IMR-90 (cell line): ENCODE measurements around the gene CENATAC. TPM values are rescaled to one million over a fixed set of nuclear protein-coding genes. Genes with fewer than 3 reads are reported as not detected.

ENCODE experiments used
- ATAC-seq: fragments of 200-7000 bp; cut with Tn5 transposase; 2 replicates; pipeline ENCODE4 v1.9.1; 2020; ENCODE audit warnings: low read depth, mild to moderate bottlenecking, moderate library complexity
- BruUV-seq: library from RNA; stranded (reverse); fragments of 400-500 nt; replicated peaks from 2 replicates; lab custom pipeline; 2021; lab: Mats Ljungman, UMichigan
- CTCF ChIA-PET: fragments of 300-600 bp; formaldehyde crosslinking; extraction: SDS; loops from one replicate; lab custom pipeline; 2021; ENCODE audit warnings: antibody characterized with exemption; lab: Yijun Ruan, JAX
- POLR2A ChIA-PET: fragments of 300-600 bp; sonication (Branson Sonifier 250); formaldehyde crosslinking; loops from one replicate; lab custom pipeline; 2022; ENCODE audit warnings: antibody characterized with exemption; ENCODE audit not compliant: unreplicated experiment; lab: Charles Lee
- DNase-seq: peaks from one replicate; pipeline ENCODE4 v3.0.0; 2013
- H2AFZ ChIP-seq: replicated peaks from 2 replicates; pipeline ENCODE3; 2013; ENCODE audit warnings: low read length, mild to moderate bottlenecking; ENCODE audit not compliant: poor library complexity
- H2AK5ac ChIP-seq: 2 replicates; pipeline ENCODE4 v1.6.1; 2013; ENCODE audit warnings: low read depth, low read length, inconsistent platforms
- H2AK9ac ChIP-seq: replicated peaks from 2 replicates; pipeline ENCODE3; 2013; ENCODE audit warnings: mild to moderate bottlenecking, low read depth, low read length, moderate library complexity; ENCODE audit not compliant: poor library complexity
- H2BK120ac ChIP-seq: 2 replicates; pipeline ENCODE4 v1.6.1; 2013; ENCODE audit warnings: low read depth, low read length, inconsistent platforms
- H2BK15ac ChIP-seq: 3 replicates; pipeline ENCODE4 v1.6.1; 2013; ENCODE audit warnings: low read depth, low read length, inconsistent platforms
- H2BK20ac ChIP-seq: 2 replicates; pipeline ENCODE4 v1.6.1; 2013; ENCODE audit warnings: low read depth, mild to moderate bottlenecking, inconsistent platforms, low read length, moderate library complexity
- H2BK5ac ChIP-seq: 2 replicates; pipeline ENCODE4 v1.6.1; 2013; ENCODE audit warnings: mild to moderate bottlenecking, low read depth, low read length, inconsistent platforms; ENCODE audit not compliant: poor library complexity, severe bottlenecking
- H3K14ac ChIP-seq: replicated peaks from 2 replicates; pipeline ENCODE4 v1.6.1; 2013; ENCODE audit warnings: low read depth, low read length, inconsistent platforms
- H3K18ac ChIP-seq: 2 replicates; pipeline ENCODE4 v1.6.1; 2013; ENCODE audit warnings: low read depth, low read length, control low read depth
- H3K23ac ChIP-seq: 2 replicates; pipeline ENCODE4 v1.6.1; 2013; ENCODE audit warnings: low read depth, low read length, inconsistent platforms
- H3K27ac ChIP-seq: 2 replicates; pipeline ENCODE4 v1.5.1; 2013; ENCODE audit warnings: mild to moderate bottlenecking, control low read depth, low read length; ENCODE audit not compliant: insufficient read depth
- H3K27me3 ChIP-seq: 2 replicates; pipeline ENCODE4 v1.6.1; 2013; ENCODE audit warnings: low read length; ENCODE audit not compliant: control insufficient read depth, insufficient read depth
- H3K36me3 ChIP-seq: 2 replicates; pipeline ENCODE4 v1.6.1; 2013; ENCODE audit warnings: low read length, mixed read lengths; ENCODE audit not compliant: control insufficient read depth, insufficient read depth
- H3K4ac ChIP-seq: 2 replicates; pipeline ENCODE4 v1.6.1; 2013; ENCODE audit warnings: low read depth, low read length, inconsistent platforms
- H3K4me1 ChIP-seq: 2 replicates; pipeline ENCODE4 v1.6.1; 2013; ENCODE audit warnings: low read length, mixed read lengths; ENCODE audit not compliant: control insufficient read depth, insufficient read depth
- H3K4me2 ChIP-seq: 2 replicates; pipeline ENCODE4 v1.6.1; 2013; ENCODE audit warnings: low read depth, mild to moderate bottlenecking, control low read depth, low read length, moderate library complexity
- H3K4me3 ChIP-seq: 2 replicates; pipeline ENCODE4 v1.5.1; 2013; ENCODE audit warnings: low read depth, mild to moderate bottlenecking, control low read depth, low read length, moderate library complexity; ENCODE audit not compliant: insufficient read depth
- H3K56ac ChIP-seq: 2 replicates; pipeline ENCODE4 v1.6.1; 2013; ENCODE audit warnings: low read length, inconsistent platforms; ENCODE audit not compliant: insufficient read depth; ENCODE audit errors: extremely low read depth
- H3K79me1 ChIP-seq, 2 experiments: 2 replicates each; pipeline ENCODE4 v1.6.1; 2013; ENCODE audit warnings: low read length in 2 of 2, inconsistent platforms in 1 of 2, low read depth in 1 of 2
- H3K9ac ChIP-seq: 2 replicates; pipeline ENCODE4 v1.6.1; 2013; ENCODE audit warnings: low read depth, low read length, control low read depth
- H3K9me1 ChIP-seq: 2 replicates; pipeline ENCODE4 v1.6.1; 2013; ENCODE audit warnings: low read length, inconsistent platforms; ENCODE audit not compliant: insufficient read depth
- H3K9me3 ChIP-seq: 2 replicates; pipeline ENCODE4 v1.6.1; 2013; ENCODE audit warnings: low read length; ENCODE audit not compliant: control insufficient read depth, insufficient read depth
- H4K20me1 ChIP-seq: 2 replicates; pipeline ENCODE4 v1.6.1; 2013; ENCODE audit warnings: low read length, inconsistent platforms; ENCODE audit not compliant: insufficient read depth
- H4K5ac ChIP-seq: 2 replicates; pipeline ENCODE4 v1.6.1; 2013; ENCODE audit warnings: mild to moderate bottlenecking, low read depth, low read length, control low read depth
- H4K8ac ChIP-seq, 2 experiments: 2 replicates each; pipeline ENCODE4 v1.6.1; 2013; ENCODE audit warnings: low read depth in 2 of 2, low read length in 2 of 2, control low read depth in 1 of 2, inconsistent platforms in 1 of 2
- H4K91ac ChIP-seq: 2 replicates; pipeline ENCODE4 v1.6.1; 2013; ENCODE audit warnings: low read depth, low read length, inconsistent platforms; ENCODE audit not compliant: insufficient read depth
- BHLHE40 ChIP-seq: fragments of 150-350 bp; IDR thresholded peaks from 2 replicates; pipeline ENCODE4 v1.6.1; 2016; ENCODE audit warnings: mild to moderate bottlenecking, low read depth, low read length
- CEBPB ChIP-seq: IDR thresholded peaks from 2 replicates; pipeline ENCODE4 v1.6.1; 2012; ENCODE audit warnings: low read depth, low read length, improper control_type of control experiment
- CHD1 ChIP-seq: IDR thresholded peaks from 2 replicates; pipeline ENCODE4 v1.6.1; 2012; ENCODE audit warnings: low read depth, low read length, improper control_type of control experiment
- FOS ChIP-seq: fragments of 150-350 bp; IDR thresholded peaks from 2 replicates; pipeline ENCODE4 v1.6.1; 2016; ENCODE audit warnings: low read depth, low read length
- MAFK ChIP-seq: IDR thresholded peaks from 2 replicates; pipeline ENCODE4 v1.6.1; 2012; ENCODE audit warnings: low read depth, low read length, improper control_type of control experiment
- MAZ ChIP-seq: IDR thresholded peaks from 2 replicates; pipeline ENCODE4 v1.6.1; 2012; ENCODE audit warnings: low read depth, mild to moderate bottlenecking, low read length, improper control_type of control experiment, moderate library complexity, borderline replicate concordance
- MXI1 ChIP-seq: IDR thresholded peaks from 2 replicates; pipeline ENCODE4 v1.6.1; 2012; ENCODE audit warnings: low read depth, mild to moderate bottlenecking, low read length, moderate library complexity, borderline replicate concordance
- NFE2L2 ChIP-seq: fragments of 150-350 bp; IDR thresholded peaks from 2 replicates; pipeline ENCODE4 v1.6.1; 2016; ENCODE audit warnings: low read depth, mild to moderate bottlenecking, low read length
- POLR2A ChIP-seq: IDR thresholded peaks from 2 replicates; pipeline ENCODE4 v1.6.1; 2012; ENCODE audit warnings: mild to moderate bottlenecking, low read depth, low read length
- RAD21 ChIP-seq: IDR thresholded peaks from 2 replicates; pipeline ENCODE4 v1.6.1; 2012; ENCODE audit warnings: low read length, improper control_type of control experiment
- RCOR1 ChIP-seq: IDR thresholded peaks from 2 replicates; pipeline ENCODE4 v1.6.1; 2012; ENCODE audit warnings: mild to moderate bottlenecking, low read length, improper control_type of control experiment; ENCODE audit not compliant: insufficient replicate concordance
- RFX5 ChIP-seq: IDR thresholded peaks from 2 replicates; pipeline ENCODE4 v1.8.0; 2012; ENCODE audit warnings: low read depth, mild to moderate bottlenecking, low read length, moderate library complexity
- SMC3 ChIP-seq: fragments of 150-350 bp; IDR thresholded peaks from 2 replicates; pipeline ENCODE4 v1.6.1; 2016; ENCODE audit warnings: low read depth, mild to moderate bottlenecking, antibody characterized with exemption, low read length, moderate library complexity
- WGBS, 2 experiments: methylation state at CpG; one replicate each; pipeline versions ENCODE4 v1.1.5 to v1.1.7; 2013; ENCODE audit warnings: missing lambda C conversion rate in 2 of 2; ENCODE audit not compliant: insufficient read length in 1 of 2; ENCODE audit errors: extremely low coverage in 2 of 2; 5-methylcytosine and 5-hydroxymethylcytosine counted together
- dilution Hi-C: fragments of 300-500 bp; cut with HindIII; formaldehyde crosslinking; loops from one replicate; pipeline ENCODE4 v1.14.3; 2018; ENCODE audit warnings: low sequenced_read_pairs; ENCODE audit not compliant: unreplicated experiment
- in situ Hi-C: fragments of 300-500 bp; cut with MboI; formaldehyde crosslinking; loops from 3 replicates; pipeline ENCODE4 v1.14.3; 2019; ENCODE audit warnings: low sequenced_read_pairs, inconsistent platforms, mixed read lengths
- intact Hi-C: fragments of 100-400 bp; cut with micrococcal nuclease; formaldehyde crosslinking; loops from 2 replicates; pipeline ENCODE4 v1.10.0; 2022
- polyA plus RNA-seq, 3 experiments: library from polyadenylated mRNA; depleted of rRNA; stranded (reverse); fragments of >200 nt; gene quantifications; 2 replicates each; pipeline ENCODE4 v1.2.3, GENCODE V29; 2012; ENCODE audit warnings: low replicate concordance in 1 of 3
- total RNA-seq: library from RNA; depleted of rRNA; stranded (reverse); fragments of >200 nt; gene quantifications from 2 replicates; pipeline ENCODE4 v1.2.3, GENCODE V29; 2012
- TF ChIP-seq, protein P1 (sequence below): fragments of 150-350 bp; IDR thresholded peaks from 2 replicates; pipeline ENCODE4 v1.6.1; 2016; ENCODE audit warnings: low read depth, mild to moderate bottlenecking, low read length, moderate library complexity, borderline replicate concordance
- TF ChIP-seq, protein P2 (sequence below): conservative IDR thresholded peaks from 2 replicates; pipeline ENCODE4 v1.5.1; 2012; ENCODE audit warnings: mild to moderate bottlenecking, low read depth, low read length, improper control_type of control experiment
- TF ChIP-seq, protein P3 (sequence below): fragments of 150-350 bp; IDR thresholded peaks from 2 replicates; pipeline ENCODE4 v1.6.1; 2017; ENCODE audit warnings: mild to moderate bottlenecking, antibody characterized with exemption, low read length, low read depth

The CENATAC gene
- total and polyA plus RNA-seq, 2 of the 4 experiments (the other 2 are of a cell fraction) = 13.1 to 16.7 TPM

DNA sequence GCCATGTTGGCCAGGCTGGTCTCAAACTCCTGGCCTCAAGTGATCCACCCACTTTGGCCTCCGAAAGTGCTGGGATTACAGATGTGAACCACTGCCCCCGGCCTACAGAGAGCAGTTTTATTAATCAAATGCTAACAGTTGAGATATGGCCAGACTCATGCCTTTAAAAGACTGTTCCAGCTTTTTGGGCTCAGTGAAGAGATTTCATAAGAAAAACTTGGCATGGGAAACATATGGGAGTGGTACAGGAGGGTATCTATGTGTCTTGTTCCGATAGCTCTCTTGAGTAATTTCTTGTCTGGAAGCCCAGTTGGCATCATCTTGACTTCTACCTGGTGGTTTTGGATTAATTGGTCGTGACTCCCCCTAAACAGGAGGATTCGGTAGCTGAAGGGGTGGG lies 40.9 kb downstream of the CENATAC start:
- H3K4me3 ChIP-seq = no peak overlapping the region
- H2BK5ac ChIP-seq = no peak overlapping the region
- no peaks in the 10 kb centered on the region for H3K27me3 ChIP-seq
- H3K56ac ChIP-seq = no peak overlapping the region
- no peak overlapping the region for H4K5ac ChIP-seq
- H3K14ac ChIP-seq = no peak overlapping the region
- H3K9me1 ChIP-seq = no peaks in the 10 kb centered on the region
- no peak for ATAC-seq
- dilution Hi-C loops (no loop called here), intact Hi-C loops (no loop called here), in situ Hi-C loops (no loop called here)
- WGBS, 2 experiments = 83% methylated on average over 3 of the region's 5 CpGs; no CpG with 5 or more reads in 1 of the 2 experiments
- H2AK9ac ChIP-seq = no peak overlapping the region
- no peak overlapping the region for H3K18ac ChIP-seq
- no peak overlapping the region for H3K9ac ChIP-seq
- no peaks in the 10 kb centered on the region for H3K4me1 ChIP-seq
- H3K36me3 ChIP-seq = no peaks in the 10 kb centered on the region; the same call in 1 of the 2 replicates
- H3K79me1 ChIP-seq = no peaks in the 10 kb centered on the region
- H2AFZ ChIP-seq = no peak overlapping the region
- H2BK15ac ChIP-seq = no peak overlapping the region
- TF ChIP-seq, protein P1, sequence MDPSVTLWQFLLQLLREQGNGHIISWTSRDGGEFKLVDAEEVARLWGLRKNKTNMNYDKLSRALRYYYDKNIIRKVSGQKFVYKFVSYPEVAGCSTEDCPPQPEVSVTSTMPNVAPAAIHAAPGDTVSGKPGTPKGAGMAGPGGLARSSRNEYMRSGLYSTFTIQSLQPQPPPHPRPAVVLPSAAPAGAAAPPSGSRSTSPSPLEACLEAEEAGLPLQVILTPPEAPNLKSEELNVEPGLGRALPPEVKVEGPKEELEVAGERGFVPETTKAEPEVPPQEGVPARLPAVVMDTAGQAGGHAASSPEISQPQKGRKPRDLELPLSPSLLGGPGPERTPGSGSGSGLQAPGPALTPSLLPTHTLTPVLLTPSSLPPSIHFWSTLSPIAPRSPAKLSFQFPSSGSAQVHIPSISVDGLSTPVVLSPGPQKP = no peak
- TF ChIP-seq POLR2A (no peak), RCOR1 (no peak), RFX5 (no peak), BHLHE40 (no peak), RAD21 (no peak), SMC3 (no peak), CEBPB (no peak), CHD1 (no peak), NFE2L2 (no peak), FOS (no peak), MXI1 (no peak), MAFK (no peak), MAZ (no peak)
- TF ChIP-seq, protein P2, sequence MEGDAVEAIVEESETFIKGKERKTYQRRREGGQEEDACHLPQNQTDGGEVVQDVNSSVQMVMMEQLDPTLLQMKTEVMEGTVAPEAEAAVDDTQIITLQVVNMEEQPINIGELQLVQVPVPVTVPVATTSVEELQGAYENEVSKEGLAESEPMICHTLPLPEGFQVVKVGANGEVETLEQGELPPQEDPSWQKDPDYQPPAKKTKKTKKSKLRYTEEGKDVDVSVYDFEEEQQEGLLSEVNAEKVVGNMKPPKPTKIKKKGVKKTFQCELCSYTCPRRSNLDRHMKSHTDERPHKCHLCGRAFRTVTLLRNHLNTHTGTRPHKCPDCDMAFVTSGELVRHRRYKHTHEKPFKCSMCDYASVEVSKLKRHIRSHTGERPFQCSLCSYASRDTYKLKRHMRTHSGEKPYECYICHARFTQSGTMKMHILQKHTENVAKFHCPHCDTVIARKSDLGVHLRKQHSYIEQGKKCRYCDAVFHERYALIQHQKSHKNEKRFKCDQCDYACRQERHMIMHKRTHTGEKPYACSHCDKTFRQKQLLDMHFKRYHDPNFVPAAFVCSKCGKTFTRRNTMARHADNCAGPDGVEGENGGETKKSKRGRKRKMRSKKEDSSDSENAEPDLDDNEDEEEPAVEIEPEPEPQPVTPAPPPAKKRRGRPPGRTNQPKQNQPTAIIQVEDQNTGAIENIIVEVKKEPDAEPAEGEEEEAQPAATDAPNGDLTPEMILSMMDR = no peak
- TF ChIP-seq, protein P3, sequence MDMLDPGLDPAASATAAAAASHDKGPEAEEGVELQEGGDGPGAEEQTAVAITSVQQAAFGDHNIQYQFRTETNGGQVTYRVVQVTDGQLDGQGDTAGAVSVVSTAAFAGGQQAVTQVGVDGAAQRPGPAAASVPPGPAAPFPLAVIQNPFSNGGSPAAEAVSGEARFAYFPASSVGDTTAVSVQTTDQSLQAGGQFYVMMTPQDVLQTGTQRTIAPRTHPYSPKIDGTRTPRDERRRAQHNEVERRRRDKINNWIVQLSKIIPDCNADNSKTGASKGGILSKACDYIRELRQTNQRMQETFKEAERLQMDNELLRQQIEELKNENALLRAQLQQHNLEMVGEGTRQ = no peak
- no TSS peak for BruUV-seq
- CTCF ChIA-PET = no interaction called here
- H3K27ac ChIP-seq = no peak overlapping the region
- H4K8ac ChIP-seq = no peak overlapping the region
- DNase-seq = no peak
- no peak overlapping the region for H3K23ac ChIP-seq
- no peak overlapping the region for H3K4me2 ChIP-seq
- H3K9me3 ChIP-seq = no peaks in the 10 kb centered on the region
- H4K91ac ChIP-seq = no peak overlapping the region
- no peak overlapping the region for H2BK120ac ChIP-seq
- no peak overlapping the region for H2AK5ac ChIP-seq
- H2BK20ac ChIP-seq = no peak overlapping the region
- POLR2A ChIA-PET = no interaction called here
- no peak overlapping the region for H3K4ac ChIP-seq
- no peaks in the 10 kb centered on the region for H4K20me1 ChIP-seq
